ENCODE data around the gene RASA3. TPM values are rescaled to one million over a fixed set of nuclear protein-coding genes. Genes with fewer than 3 reads are reported as not detected.
A peak's percentile ranks its signal among the peaks of the same experiment; 100 is the strongest.

Gene RASA3
- total RNA-seq, 6 experiments from 2014 or later = 3.5 to 7.9 (median 4.6) TPM

GRCh38 chr13:114025714-114026431 lies 106.5 kb downstream of the RASA3 start:
- no peak overlapping the region for H3K4me3 ChIP-seq
- TF ChIP-seq POLR2A (IDR thresholded peaks at IDR 0.05) (no peak), CTCF (IDR thresholded peaks at IDR 0.05) (no peak)
- 27% methylated on average over 10 of the region's 25 CpGs for WGBS (ENCODE audit: insufficient coverage, low coverage, low lambda C conversion rate, missing lambda C conversion rate)
- peak in 2 of 4 donors; percentile 13 to 32 for ATAC-seq
- no peaks in the 10 kb centered on the region for H3K9me3 ChIP-seq
- intact Hi-C loops (cut with DNase I) = no loop called here
- DNase-seq = peak in 1 of 3 donors; percentile 37
- no peaks in the 10 kb centered on the region for H3K36me3 ChIP-seq
- H3K27ac ChIP-seq = no peak overlapping the region
- H3K4me1 ChIP-seq = no peaks in the 10 kb centered on the region
- H3K27me3 ChIP-seq = no peaks in the 10 kb centered on the region

- ATAC-seq (no peak), DNase-seq (peak in 1 of 3 donors; percentile 41)
- Histone ChIP-seq H3K27ac (no peak overlapping the region), H3K36me3 (no peaks in the 10 kb centered on the region), H3K9me3 (no peaks in the 10 kb centered on the region), H3K4me3 (no peak overlapping the region), H3K4me1 (no peaks in the 10 kb centered on the region), H3K27me3 (no peaks in the 10 kb centered on the region)
- no peak for TF ChIP-seq CTCF (IDR thresholded peaks at IDR 0.05)
- no peak for TF ChIP-seq POLR2A (IDR thresholded peaks at IDR 0.05)
- intact Hi-C loops (cut with DNase I) = no loop called here
- WGBS (ENCODE audit: insufficient coverage, low coverage, low lambda C conversion rate, missing lambda C conversion rate) = 89% methylated on average over 3 of the region's 4 CpGs
These were observed 107.1 kb downstream of the RASA3 start for GRCh38 chr13:114025405-114025713.

GRCh38 chr13:114024603-114025404 lies 107.6 kb downstream of the RASA3 start:
- H3K27me3 ChIP-seq = no peaks in the 10 kb centered on the region
- intact Hi-C loops (cut with DNase I) = no loop called here
- ATAC-seq (peak in 1 of 4 donors; percentile 18), DNase-seq (peak in 1 of 3 donors; percentile 48)
- H3K4me3 ChIP-seq = no peak overlapping the region
- no peaks in the 10 kb centered on the region for H3K4me1 ChIP-seq
- no peaks in the 10 kb centered on the region for H3K36me3 ChIP-seq
- no peaks in the 10 kb centered on the region for H3K9me3 ChIP-seq
- WGBS (ENCODE audit: insufficient coverage, low coverage, low lambda C conversion rate, missing lambda C conversion rate) = 77% methylated on average over 6 of the region's 35 CpGs
- TF ChIP-seq POLR2A (IDR thresholded peaks at IDR 0.05) = no peak
- TF ChIP-seq CTCF (IDR thresholded peaks at IDR 0.05) = no peak
- no peak overlapping the region for H3K27ac ChIP-seq

- Histone ChIP-seq H3K36me3 (no peaks in the 10 kb centered on the region), H3K4me1 (no peaks in the 10 kb centered on the region), H3K27ac (no peak overlapping the region), H3K9me3 (no peaks in the 10 kb centered on the region), H3K27me3 (no peaks in the 10 kb centered on the region), H3K4me3 (no peak overlapping the region)
- ATAC-seq (no peak), DNase-seq (peak in 1 of 3 donors; percentile 37)
- intact Hi-C loops (cut with DNase I) = no loop called here
- TF ChIP-seq POLR2A (IDR thresholded peaks at IDR 0.05) = no peak
- TF ChIP-seq CTCF (IDR thresholded peaks at IDR 0.05) = no peak
- WGBS (ENCODE audit: insufficient coverage, low coverage, low lambda C conversion rate, missing lambda C conversion rate) = 85% methylated on average over 12 of the region's 35 CpGs
These were observed 108.5 kb downstream of the RASA3 start for GRCh38 chr13:114023716-114024602.

Measured in right lobe of liver (tissue), 6 donors.